ENCODE results near the gene PATZ1.

DNA sequence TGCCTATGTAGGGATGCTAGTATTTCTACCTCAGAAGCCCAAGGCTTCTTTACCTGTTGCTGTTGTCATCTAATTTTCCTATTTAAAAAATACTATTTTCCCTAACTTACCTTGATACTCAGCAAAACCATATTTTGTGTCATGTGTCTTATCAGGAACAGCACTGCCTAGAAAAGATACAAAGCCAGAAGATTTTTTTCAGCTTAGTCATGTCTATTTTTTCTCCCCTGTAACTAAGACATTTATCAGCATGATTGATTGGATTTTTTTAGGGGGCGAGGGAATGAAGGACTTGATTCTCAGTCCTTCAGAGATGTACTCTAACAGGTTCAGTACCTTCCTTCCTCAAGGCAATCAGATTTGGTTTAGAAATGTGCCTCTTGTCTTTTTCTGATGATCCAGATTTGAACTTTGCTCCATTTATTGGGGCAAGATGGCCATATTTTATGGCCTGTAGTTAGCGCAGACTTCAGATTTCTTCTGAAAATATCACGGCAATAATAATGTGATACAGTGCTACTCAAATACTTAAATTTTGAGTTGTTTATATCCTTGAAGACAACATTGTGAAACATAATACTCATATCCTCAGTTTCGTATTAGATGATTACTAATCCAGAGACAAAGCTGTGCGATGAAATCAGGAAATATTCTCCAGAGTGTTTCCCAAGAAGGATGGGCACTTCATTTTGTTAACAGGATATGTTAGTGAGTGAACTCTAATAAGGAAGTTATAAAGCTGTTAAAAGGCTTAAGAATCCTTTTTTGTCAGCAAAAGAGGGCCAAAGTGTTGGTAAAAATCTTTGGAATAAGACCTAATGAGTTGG is 50.1 kb downstream of the PATZ1 start:
- no peak for TF ChIP-seq MAFK (IDR thresholded peaks at IDR 0.05; ENCODE audit: partially characterized antibody)
- TF ChIP-seq, protein P1, sequence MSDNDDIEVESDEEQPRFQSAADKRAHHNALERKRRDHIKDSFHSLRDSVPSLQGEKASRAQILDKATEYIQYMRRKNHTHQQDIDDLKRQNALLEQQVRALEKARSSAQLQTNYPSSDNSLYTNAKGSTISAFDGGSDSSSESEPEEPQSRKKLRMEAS (IDR thresholded peaks at IDR 0.05), result no peak
- TF ChIP-seq SMC3 (IDR thresholded peaks at IDR 0.05), result no peak
- TF ChIP-seq POLR2A (IDR thresholded peaks at IDR 0.05; ENCODE audit: low read length), result no peak
- TF ChIP-seq CTCF (IDR thresholded peaks at IDR 0.05), result no peak
- TF ChIP-seq RAD21 (conservative IDR thresholded peaks at IDR 0.05 in 1 of 2, IDR thresholded peaks at IDR 0.05 in 1 of 2), result no peak
- TF ChIP-seq EP300 (IDR thresholded peaks at IDR 0.05), result no peak
- TF ChIP-seq ZNF302 (CRISPR knock-in tag; IDR thresholded peaks at IDR 0.05), result no peak
- TF ChIP-seq, protein P2, sequence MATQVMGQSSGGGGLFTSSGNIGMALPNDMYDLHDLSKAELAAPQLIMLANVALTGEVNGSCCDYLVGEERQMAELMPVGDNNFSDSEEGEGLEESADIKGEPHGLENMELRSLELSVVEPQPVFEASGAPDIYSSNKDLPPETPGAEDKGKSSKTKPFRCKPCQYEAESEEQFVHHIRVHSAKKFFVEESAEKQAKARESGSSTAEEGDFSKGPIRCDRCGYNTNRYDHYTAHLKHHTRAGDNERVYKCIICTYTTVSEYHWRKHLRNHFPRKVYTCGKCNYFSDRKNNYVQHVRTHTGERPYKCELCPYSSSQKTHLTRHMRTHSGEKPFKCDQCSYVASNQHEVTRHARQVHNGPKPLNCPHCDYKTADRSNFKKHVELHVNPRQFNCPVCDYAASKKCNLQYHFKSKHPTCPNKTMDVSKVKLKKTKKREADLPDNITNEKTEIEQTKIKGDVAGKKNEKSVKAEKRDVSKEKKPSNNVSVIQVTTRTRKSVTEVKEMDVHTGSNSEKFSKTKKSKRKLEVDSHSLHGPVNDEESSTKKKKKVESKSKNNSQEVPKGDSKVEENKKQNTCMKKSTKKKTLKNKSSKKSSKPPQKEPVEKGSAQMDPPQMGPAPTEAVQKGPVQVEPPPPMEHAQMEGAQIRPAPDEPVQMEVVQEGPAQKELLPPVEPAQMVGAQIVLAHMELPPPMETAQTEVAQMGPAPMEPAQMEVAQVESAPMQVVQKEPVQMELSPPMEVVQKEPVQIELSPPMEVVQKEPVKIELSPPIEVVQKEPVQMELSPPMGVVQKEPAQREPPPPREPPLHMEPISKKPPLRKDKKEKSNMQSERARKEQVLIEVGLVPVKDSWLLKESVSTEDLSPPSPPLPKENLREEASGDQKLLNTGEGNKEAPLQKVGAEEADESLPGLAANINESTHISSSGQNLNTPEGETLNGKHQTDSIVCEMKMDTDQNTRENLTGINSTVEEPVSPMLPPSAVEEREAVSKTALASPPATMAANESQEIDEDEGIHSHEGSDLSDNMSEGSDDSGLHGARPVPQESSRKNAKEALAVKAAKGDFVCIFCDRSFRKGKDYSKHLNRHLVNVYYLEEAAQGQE (IDR thresholded peaks at IDR 0.05), result no peak
- no peak for TF ChIP-seq HES2 (IDR thresholded peaks at IDR 0.05)
- TF ChIP-seq SREBF2 (IDR thresholded peaks at IDR 0.05), result no peak
- no peak for TF ChIP-seq RFX5 (IDR thresholded peaks at IDR 0.05)
- TF ChIP-seq HMGXB4 (CRISPR knock-in tag; IDR thresholded peaks at IDR 0.05; ENCODE audit: borderline replicate concordance), result no peak
- no peak for TF ChIP-seq PHF8 (IDR thresholded peaks at IDR 0.05; ENCODE audit: borderline replicate concordance, low read depth)

Measured in A549 (cell line).